ENCODE results near the gene TADA2B.

Gene TADA2B

GRCh38 chr4:7018281-7018680 lies 24.9 kb upstream of the TADA2B start:
- no peak for FAIRE-seq

- no peak for FAIRE-seq
Observed at GRCh38 chr4:7019367-7019766, 23.8 kb upstream of the TADA2B start.

- no peak for FAIRE-seq
Observed at GRCh38 chr4:7020290-7020689, 22.9 kb upstream of the TADA2B start.

GRCh38 chr4:7020856-7021255 lies 22.3 kb upstream of the TADA2B start:
- FAIRE-seq, result no peak

- no peak for FAIRE-seq
Observed at GRCh38 chr4:7021355-7021754, 21.8 kb upstream of the TADA2B start.

- no peak for FAIRE-seq
Observed at GRCh38 chr4:7021930-7022664, 21.1 kb upstream of the TADA2B start.

- no peak for FAIRE-seq
Observed at GRCh38 chr4:7023486-7023885, 19.7 kb upstream of the TADA2B start.

GRCh38 chr4:7023901-7024300 lies 19.3 kb upstream of the TADA2B start:
- no peak for FAIRE-seq

- no peak for FAIRE-seq
Observed at GRCh38 chr4:7024336-7024890, 18.8 kb upstream of the TADA2B start.

- FAIRE-seq, result no peak
Observed at GRCh38 chr4:7025040-7025602, 18.1 kb upstream of the TADA2B start.

- FAIRE-seq, result no peak
Observed at GRCh38 chr4:7026107-7026506, 17.1 kb upstream of the TADA2B start.

GRCh38 chr4:7027284-7027683 lies 15.9 kb upstream of the TADA2B start:
- FAIRE-seq, result no peak

GRCh38 chr4:7027913-7028312 lies 15.3 kb upstream of the TADA2B start:
- FAIRE-seq, result no peak

- FAIRE-seq, result no peak
Observed at GRCh38 chr4:7029212-7029611, 14.0 kb upstream of the TADA2B start.

GRCh38 chr4:7029921-7030320 lies 13.3 kb upstream of the TADA2B start:
- FAIRE-seq, result no peak

GRCh38 chr4:7030856-7031255 lies 12.3 kb upstream of the TADA2B start:
- FAIRE-seq, result no peak

- FAIRE-seq, result no peak
Observed at GRCh38 chr4:7031558-7032449, 11.4 kb upstream of the TADA2B start.

GRCh38 chr4:7032596-7032995 lies 10.6 kb upstream of the TADA2B start:
- no peak for FAIRE-seq

GRCh38 chr4:7034262-7035081 lies 8.7 kb upstream of the TADA2B start:
- no peak for FAIRE-seq

- FAIRE-seq, result no peak
Observed at GRCh38 chr4:7037425-7037824, 5.7 kb upstream of the TADA2B start.

- FAIRE-seq, result no peak
Observed at GRCh38 chr4:7040765-7041164, 2.4 kb upstream of the TADA2B start.

GRCh38 chr4:7041246-7041645 lies 1.9 kb upstream of the TADA2B start:
- no peak for FAIRE-seq

Measured in endometrium (tissue), 2 donors.